ENCODE results near the gene SKI.

Gene SKI

DNA sequence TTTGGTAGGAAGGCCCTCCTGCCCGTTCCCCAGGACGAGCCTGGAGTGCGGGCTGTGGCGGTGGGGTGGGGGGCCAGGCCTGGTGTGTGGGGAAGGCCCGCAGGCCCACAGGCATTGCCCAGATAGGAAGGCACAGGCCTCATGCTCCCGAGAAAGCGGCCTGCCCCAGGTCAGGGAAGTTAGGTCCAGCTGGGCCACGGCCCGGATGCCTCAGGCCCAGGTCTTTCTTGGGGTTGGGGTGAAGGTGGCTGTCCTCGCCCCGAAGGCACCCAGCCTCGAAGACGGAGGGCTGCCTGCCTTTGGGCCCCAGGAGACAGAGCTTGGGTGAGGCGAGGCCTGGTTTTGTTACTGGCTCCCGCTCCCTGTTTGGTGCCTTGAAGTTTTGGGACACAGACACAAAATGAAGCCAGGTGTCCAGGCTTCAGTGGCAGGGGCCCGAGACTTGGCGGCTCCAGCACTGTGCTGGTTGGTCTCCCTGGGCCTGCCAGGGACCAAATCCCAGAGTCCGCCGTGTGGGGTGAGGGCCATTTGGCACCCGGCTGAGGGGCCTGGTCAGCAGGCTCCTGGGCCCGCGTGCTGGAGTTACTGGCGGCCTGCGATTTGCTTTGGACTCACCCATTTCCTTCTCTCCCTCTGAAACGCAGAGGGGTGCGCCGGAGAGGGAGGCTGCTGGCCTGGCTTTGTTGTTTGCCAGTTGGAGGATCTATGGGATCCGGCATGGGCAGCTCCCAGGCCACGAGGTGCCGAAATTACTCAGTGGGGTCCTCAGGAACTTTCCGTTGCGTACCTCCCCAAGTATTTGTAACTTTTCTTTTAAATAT lies 2.0 kb downstream of the SKI start:
- DNase-seq (ENCODE audit: low read depth in 2 of 2), result no peak

DNA sequence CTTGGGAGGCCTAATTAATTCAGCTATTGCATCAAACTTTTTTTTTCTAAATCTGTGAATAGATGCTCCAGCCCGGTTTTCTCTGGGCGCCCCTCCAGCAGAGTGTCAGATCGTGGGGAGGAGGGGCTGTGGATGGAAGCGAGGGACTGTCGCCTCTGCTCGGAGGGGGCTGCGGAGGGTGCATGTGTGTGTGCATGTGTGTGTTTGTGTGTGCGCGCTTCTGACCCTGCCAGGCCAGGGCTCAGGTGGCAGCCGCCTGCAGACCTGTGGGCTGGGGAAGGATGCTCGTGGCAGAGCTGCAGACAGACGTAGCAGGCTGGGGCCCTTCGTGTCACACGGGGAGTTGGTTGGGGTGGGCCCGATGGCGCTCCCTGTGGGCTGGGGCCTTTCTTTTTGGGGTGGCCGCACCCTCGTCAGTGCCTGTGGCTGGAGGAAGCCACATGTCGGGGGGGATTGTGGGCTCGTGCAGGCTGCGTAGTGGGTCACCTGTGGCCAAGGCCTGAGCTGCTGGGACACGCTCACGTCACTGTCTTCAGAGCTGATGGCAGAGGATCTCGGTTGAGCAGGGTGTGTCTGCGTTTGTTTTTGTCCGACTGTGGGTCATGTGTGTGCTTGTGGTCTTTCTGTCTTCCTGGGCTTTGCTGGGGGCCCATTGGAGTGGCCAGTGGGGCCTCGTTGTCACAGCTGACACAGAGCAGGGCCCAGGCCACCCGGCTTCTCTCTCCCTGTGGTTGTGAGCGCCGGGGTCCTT lies 2.8 kb downstream of the SKI start:
- DNase-seq (ENCODE audit: low read depth in 2 of 2), result no peak

DNA sequence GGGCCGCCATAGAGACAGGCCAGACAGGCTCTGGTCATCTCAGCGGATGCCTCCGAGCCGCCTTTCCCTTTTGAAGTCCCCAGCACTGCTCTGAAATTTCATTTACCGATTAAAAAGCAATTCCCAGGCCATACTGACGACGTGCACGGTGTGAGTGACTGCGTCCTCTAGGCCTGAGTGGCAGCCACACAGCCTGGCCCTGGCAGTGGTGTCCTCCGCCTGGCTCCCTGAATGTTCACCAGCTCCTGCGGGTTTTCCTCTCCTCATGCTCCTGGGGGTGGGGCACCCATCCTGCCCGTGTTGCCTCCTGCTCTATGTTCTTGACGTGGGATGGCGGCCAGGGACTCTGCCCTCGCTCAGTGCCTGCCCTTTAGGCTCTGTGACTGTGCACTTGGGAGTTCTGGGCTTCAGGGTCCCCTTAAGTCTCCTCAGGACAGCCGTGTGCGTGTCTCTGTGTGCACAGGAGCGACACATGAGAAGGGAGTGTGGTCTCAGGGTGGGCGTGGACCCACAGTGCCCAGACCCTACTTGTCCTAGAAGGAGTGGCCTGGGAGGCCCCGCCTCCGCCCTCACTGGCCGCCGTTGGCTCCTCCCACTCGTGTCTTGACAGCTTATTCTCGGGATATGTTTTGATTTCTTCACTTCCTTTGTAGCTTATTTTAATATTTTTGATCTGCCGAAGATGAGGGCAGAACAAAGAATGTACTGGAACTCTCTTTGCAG lies 3.6 kb downstream of the SKI start:
- DNase-seq (ENCODE audit: low read depth in 2 of 2), result no peak

DNA sequence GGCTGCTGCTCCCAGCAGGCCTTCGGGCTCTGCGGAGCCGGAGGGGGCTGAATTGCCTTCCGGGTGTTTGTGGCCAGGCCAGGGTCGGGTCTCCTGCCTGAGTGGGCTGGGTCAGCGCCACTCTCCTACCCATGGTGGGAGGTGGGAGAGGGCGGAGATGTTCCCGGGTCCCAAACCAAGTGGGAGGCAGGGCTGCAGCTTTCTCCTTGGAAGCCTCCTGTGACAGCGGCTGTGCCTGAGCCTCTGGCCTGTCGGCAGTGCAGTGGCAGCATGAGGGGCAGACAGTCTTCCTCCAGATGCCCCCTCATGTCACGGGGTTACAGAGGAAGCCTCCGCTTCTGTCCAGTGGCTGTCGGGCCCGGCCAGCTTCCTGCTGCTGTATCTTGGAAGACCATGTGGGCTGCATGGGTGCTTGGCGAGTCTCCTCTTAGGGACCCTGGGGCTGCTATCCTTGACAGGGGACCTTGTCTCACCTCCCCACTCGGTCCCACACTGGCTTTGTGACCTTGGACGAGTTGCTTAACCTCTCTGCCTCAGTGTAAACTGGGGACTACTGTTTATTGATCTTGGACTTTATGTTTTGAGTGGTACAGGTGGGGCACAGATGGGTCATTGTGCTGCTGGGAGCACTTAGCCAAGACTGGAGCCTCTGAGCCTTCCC lies 4.3 kb downstream of the SKI start:
- no peak for DNase-seq (ENCODE audit: low read depth in 2 of 2)

DNA sequence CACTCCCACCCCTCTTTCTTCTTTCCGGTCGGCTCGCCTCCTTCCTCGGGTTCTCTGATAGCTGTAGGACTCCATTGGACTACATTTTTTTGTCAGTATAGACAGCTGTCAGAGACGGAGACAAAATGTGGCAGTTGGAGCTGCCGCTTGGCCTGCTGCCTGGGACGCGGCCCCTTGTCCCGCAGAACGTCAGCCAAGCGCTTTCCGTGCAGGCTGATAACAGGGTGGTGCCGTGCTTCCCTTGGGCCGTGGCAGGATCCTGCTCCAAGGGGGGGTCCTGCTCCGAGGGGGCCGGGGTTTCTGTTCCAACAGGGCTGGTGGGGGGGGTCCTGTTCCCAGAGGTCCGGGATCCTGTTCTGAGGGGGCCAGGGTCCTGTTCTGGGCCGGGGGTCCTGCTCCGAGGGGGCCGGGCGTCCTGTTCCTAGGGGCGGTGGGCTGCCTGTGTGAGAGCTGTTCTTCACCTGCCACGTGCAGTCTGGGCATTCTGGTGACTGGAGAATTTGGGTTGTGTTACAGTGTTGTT lies 4.9 kb downstream of the SKI start:
- DNase-seq (ENCODE audit: low read depth in 2 of 2), result no peak

DNA sequence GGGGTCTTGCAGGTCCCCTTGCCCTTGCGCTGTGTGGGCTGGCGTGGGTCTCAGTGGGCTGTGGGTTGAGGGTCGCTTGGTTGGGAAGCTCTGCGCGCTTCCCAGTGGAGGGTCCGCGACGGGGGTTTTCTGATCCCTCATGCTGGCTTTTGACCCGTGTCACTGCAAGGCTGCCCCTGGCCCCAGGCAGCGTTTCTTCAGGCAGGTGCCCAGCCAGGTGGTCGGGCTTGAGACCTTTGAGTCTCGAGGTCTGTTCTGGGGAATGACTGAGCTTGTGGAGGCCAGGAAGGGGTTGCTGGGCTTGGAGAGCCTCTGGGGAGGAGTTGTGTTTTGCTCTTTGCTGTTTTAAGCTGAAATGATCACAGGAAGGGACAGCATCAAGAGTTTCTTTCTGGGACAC lies 5.3 kb downstream of the SKI start:
- no peak for DNase-seq (ENCODE audit: low read depth in 2 of 2)

DNA sequence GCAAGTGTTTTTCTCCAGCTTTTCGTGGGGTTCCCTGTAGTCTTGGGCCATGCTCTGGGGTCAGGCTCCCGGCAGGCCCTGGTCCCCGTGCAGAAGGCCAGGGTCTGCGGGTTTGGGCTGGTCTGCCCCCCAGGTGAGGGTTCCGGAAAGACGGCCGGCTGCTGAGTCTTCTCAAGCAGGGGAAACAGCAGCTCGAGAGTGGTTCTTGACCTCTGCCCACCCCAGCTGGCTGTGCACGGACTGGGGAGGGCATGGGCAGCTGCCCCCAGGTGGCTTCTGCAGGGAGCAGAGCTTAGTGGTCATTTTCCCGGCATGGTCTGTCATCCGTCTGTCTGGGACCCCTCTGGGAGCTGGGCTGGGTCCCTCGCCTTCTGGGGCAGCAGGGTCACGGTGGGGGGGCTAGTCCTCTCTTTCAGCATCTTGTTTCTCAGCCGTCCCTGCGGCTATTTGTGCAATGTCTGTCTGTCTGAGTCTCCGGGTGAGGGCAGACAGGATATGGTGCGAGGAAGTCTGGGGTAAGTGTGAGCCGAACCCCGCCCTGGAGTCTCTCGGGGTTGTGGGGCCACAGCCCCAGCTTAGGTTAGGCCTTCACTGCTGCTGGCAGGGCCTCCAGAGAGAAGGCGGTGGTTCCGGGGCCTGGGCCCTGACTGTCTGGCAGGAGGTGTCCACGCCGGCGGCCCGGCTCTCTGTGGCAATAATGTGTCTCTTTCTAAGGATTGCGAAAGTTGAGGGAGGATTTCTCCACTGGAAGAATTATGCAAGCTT lies 6.1 kb downstream of the SKI start:
- DNase-seq (ENCODE audit: low read depth in 2 of 2), result no peak

DNA sequence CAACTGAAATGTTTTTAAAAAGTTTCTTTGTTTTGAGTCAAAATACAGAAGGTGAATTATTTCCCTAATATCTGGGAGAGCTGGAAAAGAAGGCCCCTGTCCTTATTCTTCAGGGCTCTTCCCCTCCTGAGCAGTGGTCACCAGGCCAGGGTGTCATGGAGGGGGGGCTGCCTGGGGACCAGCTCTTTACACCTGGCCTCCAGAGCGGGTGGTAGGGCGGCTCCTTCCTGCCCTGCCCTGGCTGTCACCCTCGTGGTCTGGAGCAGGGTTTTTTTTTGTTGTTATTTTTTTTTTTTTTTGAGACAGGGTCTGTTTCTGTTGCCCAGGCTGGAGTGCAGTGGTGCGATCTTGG lies 6.6 kb downstream of the SKI start:
- DNase-seq (ENCODE audit: low read depth in 2 of 2), result no peak

DNA sequence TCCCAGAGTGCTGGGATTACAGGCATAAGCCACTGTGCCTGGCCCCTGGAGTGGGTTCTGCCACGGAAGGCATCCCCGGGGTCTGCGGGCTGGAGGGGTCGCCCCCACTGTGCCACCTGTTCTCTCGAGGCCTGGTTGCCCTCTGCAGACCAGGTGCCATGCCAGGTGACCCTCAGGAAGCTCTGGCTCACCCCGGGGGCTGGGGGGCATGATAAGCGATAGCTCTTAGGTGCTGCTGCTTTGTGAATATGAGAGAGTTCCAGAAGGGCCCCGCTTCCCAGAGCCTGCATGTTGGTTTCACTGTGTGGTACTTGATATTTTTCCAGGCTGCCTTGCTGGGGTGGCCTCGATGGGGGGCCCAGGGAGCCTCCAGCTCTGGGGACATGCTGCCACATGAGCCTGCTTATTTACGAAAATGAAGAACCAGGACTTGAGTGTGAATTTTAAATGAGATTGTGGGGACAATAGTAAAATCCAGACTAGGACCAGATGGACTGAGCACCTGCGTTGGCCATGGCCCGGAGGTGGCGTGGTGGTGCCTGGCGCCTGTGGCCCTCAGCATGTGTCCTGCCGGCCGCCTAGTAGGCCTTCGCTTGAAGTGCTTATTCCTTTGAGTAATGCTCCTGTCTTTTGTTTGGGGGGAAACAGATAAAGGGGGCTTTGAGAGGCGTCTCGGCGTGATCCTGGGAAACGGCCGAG lies 7.3 kb downstream of the SKI start:
- DNase-seq (ENCODE audit: low read depth in 2 of 2), result no peak

DNA sequence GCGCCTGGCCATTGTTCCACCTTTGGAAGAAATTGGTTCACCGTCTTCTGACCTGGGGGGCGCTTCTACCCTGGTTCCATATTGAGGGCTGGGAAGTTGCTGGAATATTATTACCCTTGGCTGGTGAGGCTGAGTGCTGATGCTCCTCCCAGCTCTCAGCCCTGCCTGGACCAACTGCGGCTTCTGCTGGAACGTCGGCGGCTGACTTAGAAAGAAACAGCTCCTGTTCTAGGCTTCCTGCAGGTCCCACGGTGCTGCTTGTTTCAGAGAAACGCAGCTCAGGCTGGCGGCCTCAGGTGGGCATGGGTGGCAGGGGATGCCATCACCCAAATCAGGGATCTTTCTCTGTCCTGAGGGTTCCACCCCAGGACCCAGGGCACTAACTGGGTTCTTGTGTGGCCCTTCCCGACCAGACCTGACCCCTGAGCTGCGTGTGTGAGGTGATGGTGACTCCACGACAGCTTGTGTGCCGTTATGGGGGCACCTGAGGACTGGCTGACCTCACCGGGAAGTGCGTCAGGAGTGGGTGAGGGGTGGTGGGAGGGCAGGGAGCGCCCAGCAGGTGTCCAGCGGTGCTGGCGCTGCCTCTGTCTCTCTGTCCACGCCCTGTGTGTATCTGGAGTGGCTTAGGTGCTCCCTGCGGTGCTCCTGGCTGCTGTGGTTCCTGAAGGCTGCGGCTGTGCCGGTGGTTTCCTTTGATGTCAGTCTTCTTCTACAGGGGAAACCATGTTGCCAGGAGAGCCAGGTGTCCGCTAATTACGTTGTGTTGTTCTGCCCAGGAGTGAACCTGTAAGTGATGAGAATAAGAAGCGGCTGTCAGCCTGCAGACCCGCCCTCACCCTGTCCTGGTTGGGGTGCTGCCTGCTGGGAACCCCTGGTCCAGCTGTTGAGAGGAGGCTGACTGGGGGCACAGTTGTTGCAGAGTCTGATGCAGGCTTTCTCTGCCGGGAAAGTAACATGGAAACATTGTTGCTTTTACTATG lies 8.9 kb downstream of the SKI start:
- no peak for DNase-seq (ENCODE audit: low read depth in 2 of 2)

DNA sequence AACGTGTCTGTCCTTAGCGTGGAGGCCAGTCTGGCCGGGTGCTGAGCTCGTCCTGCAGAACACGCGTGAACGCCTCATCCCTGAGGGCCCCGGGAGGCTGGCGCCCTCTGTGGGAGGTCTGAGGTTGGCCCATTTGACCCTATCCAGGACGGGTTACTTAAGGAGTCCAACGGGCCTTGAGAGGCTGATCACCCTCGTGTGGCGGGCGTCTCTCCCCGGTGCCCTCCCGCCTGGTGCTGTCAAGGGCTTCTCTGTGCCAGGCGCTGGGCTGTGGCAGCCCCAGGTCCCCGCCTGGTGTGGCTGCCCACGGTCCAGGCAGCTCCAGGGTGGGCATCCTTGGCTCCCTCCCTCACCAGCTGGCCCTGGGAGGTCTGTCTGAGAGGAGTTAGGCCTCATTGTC lies 9.7 kb downstream of the SKI start:
- DNase-seq (ENCODE audit: low read depth in 2 of 2), result no peak

DNA sequence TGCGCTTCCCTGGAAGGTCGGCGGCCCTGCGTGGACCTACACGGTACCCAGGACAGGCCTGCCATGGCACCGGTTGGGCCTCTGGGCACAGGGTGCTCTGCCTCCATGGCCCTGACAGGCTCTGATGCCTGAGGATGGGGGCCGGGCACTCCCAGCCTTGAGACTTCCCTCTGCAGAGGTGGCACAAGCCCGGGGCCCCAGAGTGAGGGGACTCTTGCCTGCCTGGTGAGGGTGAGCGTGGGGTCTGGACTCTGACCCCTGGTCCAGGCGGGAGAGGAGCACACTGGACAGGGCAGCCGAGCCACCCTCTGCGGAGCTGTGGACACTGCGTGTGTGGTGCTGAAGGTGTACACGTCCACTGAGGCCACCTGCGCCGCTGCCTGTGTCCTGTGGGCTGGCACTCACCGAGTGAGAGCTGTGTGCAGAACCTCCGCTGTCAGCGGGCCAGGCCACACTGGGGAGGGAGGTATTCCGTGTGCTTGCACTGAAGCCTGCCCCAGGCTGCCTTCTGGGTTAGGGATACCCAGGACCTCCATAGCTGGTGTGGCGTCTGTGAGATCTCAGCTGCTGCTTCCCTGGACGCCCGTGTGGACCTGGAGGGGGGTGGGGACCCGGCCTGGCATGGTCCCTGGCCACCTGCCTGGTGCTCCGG lies 10.4 kb downstream of the SKI start:
- DNase-seq (ENCODE audit: low read depth in 2 of 2), result no peak

DNA sequence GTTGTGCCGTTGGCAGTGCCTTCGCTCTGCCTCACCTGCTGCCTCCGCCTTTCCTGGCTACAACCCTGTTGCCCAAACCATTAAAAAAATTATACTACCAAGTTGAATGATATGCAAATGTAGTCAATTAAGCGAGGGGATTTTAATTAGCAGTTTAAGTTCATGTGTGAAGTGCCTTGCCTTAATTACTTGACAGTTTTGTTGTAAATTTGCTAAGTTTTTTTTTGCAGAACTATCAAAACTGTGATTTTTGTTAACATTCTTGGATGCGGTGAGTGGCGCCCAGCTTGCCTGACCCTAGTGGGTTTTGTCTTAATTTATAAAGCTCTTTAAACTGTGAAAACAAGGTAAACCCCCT lies 10.9 kb downstream of the SKI start:
- no peak for DNase-seq (ENCODE audit: low read depth in 2 of 2)

DNA sequence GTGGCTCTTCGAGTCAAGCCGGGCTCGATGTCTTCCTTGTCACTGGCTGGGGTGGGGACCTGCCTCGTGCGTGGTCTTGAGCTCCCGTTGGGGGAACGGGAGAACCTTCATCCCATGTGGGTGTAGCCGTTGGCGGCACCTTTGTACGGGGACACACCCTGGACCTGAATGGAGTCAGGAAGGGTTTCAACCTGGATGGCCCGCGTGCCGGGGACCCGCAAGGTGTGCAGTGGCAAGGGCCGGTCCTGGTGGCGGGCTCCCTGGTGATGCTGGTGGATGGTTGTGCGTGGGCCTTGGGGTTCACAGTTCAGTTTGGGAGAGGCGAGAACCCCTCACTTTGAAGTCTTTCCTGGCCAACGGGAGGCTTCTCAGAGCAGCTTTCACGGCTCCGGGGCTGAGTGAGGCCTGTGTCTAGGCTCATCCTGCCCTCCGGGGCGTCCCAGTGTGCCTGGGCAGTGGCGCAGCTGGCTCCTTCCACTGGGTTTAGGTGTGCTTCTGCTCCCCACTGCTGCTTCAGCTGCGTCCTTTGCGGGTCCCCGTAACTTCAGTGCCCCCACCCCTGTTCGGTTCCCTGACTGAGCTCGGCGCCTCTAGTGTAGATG lies 11.4 kb downstream of the SKI start:
- DNase-seq (ENCODE audit: low read depth in 2 of 2), result no peak

DNA sequence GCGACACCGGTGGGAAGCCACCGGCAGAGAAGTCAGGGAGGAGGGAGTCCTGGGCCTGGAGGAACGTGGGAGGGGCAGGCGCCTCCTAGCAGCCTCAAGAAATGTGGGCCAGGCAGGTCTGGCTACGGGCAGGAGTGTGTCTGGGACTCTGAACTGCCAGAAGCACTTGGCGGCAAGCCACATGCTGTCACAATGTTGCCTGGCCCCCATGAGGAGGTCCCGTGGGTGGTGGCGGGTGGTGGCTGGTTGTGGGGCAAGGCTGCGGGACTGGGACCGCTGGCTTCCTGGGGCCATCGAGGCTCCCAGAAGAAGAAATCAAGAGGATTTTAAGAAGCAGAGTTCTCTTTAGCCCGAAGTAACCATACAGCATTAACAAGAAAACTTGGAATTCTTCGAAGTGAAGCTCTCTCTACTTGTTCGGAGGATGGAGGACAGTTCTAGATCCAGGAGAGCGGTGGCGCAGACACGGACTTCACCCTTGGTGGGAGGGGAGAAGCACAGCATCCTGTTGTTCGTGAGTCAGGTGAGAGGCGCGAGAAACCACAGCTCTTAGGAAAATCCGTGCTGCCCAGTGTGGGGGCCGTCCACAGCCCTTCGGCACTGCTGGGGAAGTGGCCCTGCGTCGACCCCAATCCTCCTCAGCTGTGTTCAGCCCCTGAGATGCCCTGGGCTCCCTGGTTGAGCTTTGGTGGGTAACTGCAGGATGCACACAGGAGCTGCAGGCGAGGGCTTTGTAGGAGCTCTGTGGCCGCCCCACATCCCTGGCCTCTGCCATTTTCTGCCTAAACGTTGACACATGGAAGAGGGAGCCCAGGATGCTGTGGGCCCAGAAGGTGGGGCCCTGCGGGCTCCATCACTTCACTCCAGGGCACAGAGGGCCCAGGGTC lies 12.4 kb downstream of the SKI start:
- DNase-seq (ENCODE audit: low read depth in 2 of 2), result no peak

DNA sequence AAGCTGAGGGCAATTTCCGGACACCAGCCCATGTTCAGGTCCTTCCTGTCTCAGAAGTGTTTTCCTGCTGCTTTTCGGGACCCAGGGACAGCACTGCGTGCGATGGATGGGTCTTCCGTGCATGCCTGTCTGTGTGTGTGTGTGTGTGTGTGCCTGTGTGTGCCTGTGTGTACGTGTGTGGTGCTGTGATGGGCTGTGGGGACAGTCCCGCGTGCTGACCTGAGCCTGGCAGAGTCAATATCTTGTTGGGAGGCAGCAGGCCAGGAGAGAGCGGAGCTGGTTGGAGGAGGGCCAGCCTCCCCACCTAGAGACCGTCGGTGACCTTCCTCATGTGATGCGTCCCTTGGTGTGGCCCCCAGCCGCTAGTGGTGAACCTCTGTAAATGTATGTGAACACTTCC lies 13.7 kb downstream of the SKI start:
- no peak for DNase-seq (ENCODE audit: low read depth in 2 of 2)

Data from stimulated activated CD4-positive, alpha-beta T cell treated with anti-CD3 and anti-CD28 coated beads, Interleukin-4, amount 100 ng/mL, for 48 hours (primary cell).